Fibroblast of mammary gland (primary cell): Measurements from ENCODE around the gene PTBP3.

Source experiments
- DNase-seq: peaks from one replicate; pipeline ENCODE4 v3.0.0-alpha.2; 2010; ENCODE audit warnings: low read depth
- H3K4me3 ChIP-seq: 2 replicates; pipeline ENCODE4 v1.5.1; 2011; ENCODE audit warnings: low read depth, mild to moderate bottlenecking, low read length, moderate library complexity; ENCODE audit not compliant: control insufficient read depth
- CTCF ChIP-seq: conservative IDR thresholded peaks from 2 replicates; pipeline ENCODE4 v1.5.1; 2011; ENCODE audit warnings: low read depth, low read length, inconsistent platforms; ENCODE audit not compliant: control insufficient read depth, insufficient read depth

The PTBP3 gene

GRCh38 chr9:112169368-112169767, 164.1 kb downstream of the PTBP3 start:
- TF ChIP-seq CTCF: no peak
- no peak for DNase-seq
- H3K4me3 ChIP-seq: no peak overlapping the region

GRCh38 chr9:112168197-112168596, 165.2 kb downstream of the PTBP3 start:
- no peak for DNase-seq
- H3K4me3 ChIP-seq: no peak overlapping the region
- TF ChIP-seq CTCF: no peak
